SK-N-SH (cell line): ENCODE data around the gene R3HDM2. TPM values are rescaled to one million over a fixed set of nuclear protein-coding genes. Genes with fewer than 3 reads are reported as not detected.

Experiments
- CTCF ChIA-PET: fragments of 300-600, 350-600 bp; formaldehyde crosslinking; extraction: SDS; loops from one replicate; lab custom pipeline; 2021; lab: Yijun Ruan, JAX
- POLR2A ChIA-PET: fragments of 350-600 bp; sonication (Branson Sonifier 250); formaldehyde crosslinking; extraction: SDS; loops from one replicate; lab custom pipeline; 2020; ENCODE audit warnings: antibody characterized with exemption, inconsistent platforms; lab: Yijun Ruan, JAX
- DNase-seq: peaks from one replicate; pipeline ENCODE4 v3.0.0; 2012
- H2AFZ ChIP-seq: fragments of 200-600 bp; sonication (generic); 2 replicates; pipeline ENCODE4 v1.8.1; 2016; ENCODE audit warnings: antibody characterized with exemption, mild to moderate bottlenecking, low read depth
- H3F3A ChIP-seq: fragments of 200-600 bp; sonication (generic); replicated peaks from 2 replicates; pipeline ENCODE3; 2016; ENCODE audit warnings: antibody characterized with exemption, mild to moderate bottlenecking; ENCODE audit not compliant: insufficient read depth
- H3K27ac ChIP-seq, 2 experiments: fragments of 200-500 bp in 1 of 2; fragments of 200-600 bp in 1 of 2; sonication (Bioruptor generic) in 1 of 2; sonication (generic), shearing (Covaris generic) in 1 of 2; 2 replicates each; pipeline versions ENCODE4 v1.5.1 to v1.6.1; 2014 to 2016; ENCODE audit warnings: low read depth in 2 of 2, inconsistent platforms in 1 of 2, low read length in 1 of 2, mild to moderate bottlenecking in 1 of 2, mixed read lengths in 1 of 2
- H3K27me3 ChIP-seq: fragments of 200-600 bp; sonication (generic), shearing (Covaris generic); 2 replicates; pipeline ENCODE4 v1.6.1; 2016; ENCODE audit warnings: mixed run types; ENCODE audit not compliant: insufficient read depth
- H3K36me3 ChIP-seq, 2 experiments: fragments of 200-500 bp in 1 of 2; fragments of 200-600 bp in 1 of 2; sonication (Bioruptor generic) in 1 of 2; sonication (generic) in 1 of 2; replicated peaks in 1 of 2; 2 replicates each; pipeline versions ENCODE3 to v1.5.1; 2014 to 2016; ENCODE audit warnings: low read length in 1 of 2, mild to moderate bottlenecking in 1 of 2; ENCODE audit not compliant: insufficient read depth in 2 of 2, control insufficient read depth in 1 of 2
- H3K4me1 ChIP-seq, 2 experiments: fragments of 200-500 bp in 1 of 2; fragments of 200-600 bp in 1 of 2; sonication (Bioruptor generic) in 1 of 2; sonication (generic), shearing (Covaris generic) in 1 of 2; 2 replicates each; pipeline versions ENCODE4 v1.5.1 to v1.6.1; 2014 to 2016; ENCODE audit warnings: low read depth in 1 of 2, low read length in 1 of 2, mixed run types in 1 of 2; ENCODE audit not compliant: insufficient read depth in 2 of 2, control insufficient read depth in 1 of 2
- H3K4me2 ChIP-seq: fragments of 200-600 bp; sonication (generic), shearing (Covaris generic); 2 replicates; pipeline ENCODE4 v1.6.1; 2017; ENCODE audit warnings: mixed run types
- H3K4me3 ChIP-seq, 2 experiments: fragments of 200-500 bp in 1 of 2; fragments of 200-600 bp in 1 of 2; sonication (Bioruptor generic) in 1 of 2; sonication (generic), shearing (Covaris generic) in 1 of 2; 2 replicates each; pipeline versions ENCODE4 v1.5.1 to v1.8.1; 2014 to 2016; ENCODE audit warnings: low read depth in 2 of 2, inconsistent platforms in 1 of 2, low read length in 1 of 2, mild to moderate bottlenecking in 1 of 2, mixed read lengths in 1 of 2, moderate library complexity in 1 of 2
- H3K79me2 ChIP-seq: fragments of 200-600 bp; sonication (generic); 2 replicates; pipeline ENCODE4 v1.8.1; 2017; ENCODE audit warnings: mild to moderate bottlenecking; ENCODE audit not compliant: insufficient read depth
- H3K9ac ChIP-seq: fragments of 200-600 bp; sonication (generic); 2 replicates; pipeline ENCODE4 v1.6.1; 2017; ENCODE audit warnings: mixed run types
- H3K9me2 ChIP-seq: fragments of 200-600 bp; sonication (generic); 2 replicates; pipeline ENCODE4 v1.6.1; 2017; ENCODE audit warnings: mixed run types
- H3K9me3 ChIP-seq: fragments of 200-600 bp; sonication (generic); 2 replicates; pipeline ENCODE4 v1.6.1; 2017; ENCODE audit warnings: mixed run types, mild to moderate bottlenecking, moderate library complexity
- H4K20me1 ChIP-seq: fragments of 200-600 bp; sonication (generic); 2 replicates; pipeline ENCODE4 v1.6.1; 2017; ENCODE audit warnings: mild to moderate bottlenecking, mixed run types; ENCODE audit not compliant: insufficient read depth
- ELF1 ChIP-seq: IDR thresholded peaks from 2 replicates; pipeline ENCODE4 v1.4.0; 2012
- EP300 ChIP-seq, 2 experiments: IDR thresholded peaks; 2 replicates each; pipeline versions ENCODE4 v1.4.0 to v1.6.1; 2012; ENCODE audit warnings: borderline replicate concordance in 1 of 2, low read depth in 1 of 2, low read length in 1 of 2
- FOSL2 ChIP-seq: IDR thresholded peaks from 2 replicates; pipeline ENCODE4 v1.4.0; 2012; ENCODE audit warnings: low read depth, mild to moderate bottlenecking, moderate library complexity, borderline replicate concordance
- GABPA ChIP-seq: IDR thresholded peaks from 2 replicates; pipeline ENCODE4 v1.4.0; 2012; ENCODE audit warnings: low read depth, mild to moderate bottlenecking
- JUND ChIP-seq: IDR thresholded peaks from 2 replicates; pipeline ENCODE4 v1.4.0; 2012
- MAX ChIP-seq: IDR thresholded peaks from 2 replicates; pipeline ENCODE4 v1.4.0; 2012; ENCODE audit warnings: low read depth
- NFIC ChIP-seq: IDR thresholded peaks from 2 replicates; pipeline ENCODE4 v1.4.0; 2012; ENCODE audit warnings: borderline replicate concordance
- PBX3 ChIP-seq: IDR thresholded peaks from 2 replicates; pipeline ENCODE4; 2012
- POLR2AphosphoS5 ChIP-seq: IDR thresholded peaks from 2 replicates; pipeline ENCODE4 v1.6.1; 2012; ENCODE audit warnings: low read depth, low read length
- REST ChIP-seq: IDR thresholded peaks from 2 replicates; pipeline ENCODE4 v1.6.1; 2012; ENCODE audit warnings: mild to moderate bottlenecking, low read depth, low read length, moderate library complexity
- SIN3A ChIP-seq: IDR thresholded peaks from 2 replicates; pipeline ENCODE4 v1.6.1; 2012; ENCODE audit warnings: low read depth, mild to moderate bottlenecking, low read length, moderate library complexity, borderline replicate concordance
- SMC3 ChIP-seq: IDR thresholded peaks from 2 replicates; pipeline ENCODE4 v1.6.1; 2012; ENCODE audit warnings: low read depth, low read length, improper control_type of control experiment
- TAF1 ChIP-seq: IDR thresholded peaks from 2 replicates; pipeline ENCODE4 v1.6.1; 2012; ENCODE audit warnings: low read depth, mild to moderate bottlenecking, low read length, moderate library complexity, borderline replicate concordance
- TCF12 ChIP-seq: IDR thresholded peaks from 2 replicates; pipeline ENCODE4 v1.4.0; 2012
- TEAD4 ChIP-seq: IDR thresholded peaks from 2 replicates; pipeline ENCODE4 v1.4.0; 2012; ENCODE audit warnings: mild to moderate bottlenecking, borderline replicate concordance; ENCODE audit not compliant: insufficient read depth
- USF1 ChIP-seq: IDR thresholded peaks from 2 replicates; pipeline ENCODE4 v1.4.0; 2012; ENCODE audit warnings: low read depth, borderline replicate concordance
- WGBS: methylation state at CpG from one replicate; pipeline ENCODE4 v1.1.6; 2017; ENCODE audit warnings: low lambda C conversion rate; 5-methylcytosine and 5-hydroxymethylcytosine counted together
- polyA plus RNA-seq, 3 experiments: library from polyadenylated mRNA; depleted of rRNA; stranded (reverse); fragments of >200 nt; gene quantifications; 2 replicates each; pipeline ENCODE4 v1.2.3, GENCODE V29; 2012

Gene R3HDM2
- polyA plus RNA-seq, 1 of the 3 experiments (the other 2 are of a cell fraction): 23.1 TPM

- Histone ChIP-seq H3K4me1 (peaks cover 2 to 13% of the 10 kb centered on the region in 2 experiments; a peak in 2 of 4 replicates), H3K4me3 (peak overlapping the region in 1 of 2 experiments; percentile 30; a peak in 2 of 4 replicates), H4K20me1 (no peaks in the 10 kb centered on the region), H3K27me3 (no peaks in the 10 kb centered on the region), H3K4me2 (peak overlapping the region; percentile 78), H3K9ac (peak overlapping the region; percentile 32; the same call in 1 of the 2 replicates), H2AFZ (peak overlapping the region; percentile 69; the same call in 1 of the 2 replicates), H3F3A (peaks cover 19% of the 10 kb centered on the region), H3K36me3 (peaks cover 18 to 23% of the 10 kb centered on the region in 2 experiments), H3K79me2 (no peaks in the 10 kb centered on the region; the same call in 1 of the 2 replicates), H3K9me3 (no peaks in the 10 kb centered on the region), H3K27ac (peak overlapping the region; percentile 32 to 84), H3K9me2 (no peaks in the 10 kb centered on the region)
- WGBS: 54% methylated on average over 9 of the region's 9 CpGs
- ChIA-PET POLR2A (no interaction called here), CTCF (interaction anchor here (1.0 to 3.1 kb wide), 3 partner anchors 17 to 176 kb away, joined by 3 to 9 read pairs (median 7); no protein-coding TSS in a partner anchor)
- TF ChIP-seq REST (no peak), ELF1 (peak; percentile 75), USF1 (peak; percentile 87), TCF12 (peak; percentile 53), SMC3 (no peak), EP300 (IDR thresholded peaks at IDR 0.05; ENCODE audit: borderline replicate concordance in 1 of 2, low read depth in 1 of 2, low read length in 1 of 2) (peak in 1 of 2 experiments; percentile 45; a peak in 1 of 4 replicates), NFIC (0 out of 2 replicates have a peak, but pooled peaks have one; percentile 27), TEAD4 (no peak), GABPA (0 out of 2 replicates have a peak, but pooled peaks have one; percentile 13), TAF1 (0 out of 2 replicates have a peak, but pooled peaks have one; percentile 19), JUND (peak; percentile 91), POLR2AphosphoS5 (peak; percentile 35; the same call in 1 of the 2 replicates), FOSL2 (peak; percentile 94), SIN3A (0 out of 2 replicates have a peak, but pooled peaks have one; percentile 61), PBX3 (peak; percentile 95), MAX (no peak)
- DNase-seq: no peak
Measured at GRCh38 chr12:57280211-57281062, 150.4 kb downstream of the R3HDM2 start.
